Hepatocyte (in vitro differentiated cells): ENCODE measurements around the gene CD81. TPM values are rescaled to one million over a fixed set of nuclear protein-coding genes. Genes with fewer than 3 reads are reported as not detected.

Source experiments
- DNase-seq: peaks from one replicate; pipeline ENCODE4 v3.0.0-alpha.2; 2016; ENCODE audit warnings: low spot score
- H2AFZ ChIP-seq: fragments of 200-600 bp; sonication (generic); 2 replicates; pipeline ENCODE4 v1.6.0; 2016; ENCODE audit warnings: antibody characterized with exemption, mild to moderate bottlenecking
- H3K27ac ChIP-seq: fragments of 200-600 bp; sonication (generic); 2 replicates; pipeline ENCODE4 v1.5.1; 2016; ENCODE audit warnings: mild to moderate bottlenecking
- H3K27me3 ChIP-seq: fragments of 200-600 bp; sonication (generic); 2 replicates; pipeline ENCODE4 v1.6.1; 2016
- H3K36me3 ChIP-seq: fragments of 200-600 bp; sonication (generic); replicated peaks from 2 replicates; pipeline ENCODE4 v1.5.1; 2016; ENCODE audit warnings: low read depth; ENCODE audit not compliant: insufficient read depth
- H3K4me1 ChIP-seq: fragments of 200-600 bp; sonication (generic); 2 replicates; pipeline ENCODE4 v1.5.1; 2016; ENCODE audit warnings: mild to moderate bottlenecking, moderate library complexity; ENCODE audit not compliant: insufficient read depth
- H3K4me2 ChIP-seq: fragments of 200-600 bp; sonication (generic); 2 replicates; pipeline ENCODE4 v1.6.0; 2016
- H3K4me3 ChIP-seq: fragments of 200-600 bp; sonication (generic); 2 replicates; pipeline ENCODE4 v1.5.1; 2016; ENCODE audit warnings: mild to moderate bottlenecking
- H3K79me2 ChIP-seq: fragments of 200-600 bp; sonication (generic); 2 replicates; pipeline ENCODE4 v1.6.0; 2017; ENCODE audit warnings: mild to moderate bottlenecking
- H3K9me2 ChIP-seq: fragments of 200-600 bp; sonication (generic); replicated peaks from 2 replicates; pipeline ENCODE4 v1.6.0; 2017; ENCODE audit warnings: mild to moderate bottlenecking; ENCODE audit not compliant: insufficient read depth
- H3K9me3 ChIP-seq: fragments of 200-600 bp; sonication (generic); 2 replicates; pipeline ENCODE4 v1.5.1; 2016; ENCODE audit warnings: low read depth, mild to moderate bottlenecking
- H4K20me1 ChIP-seq: fragments of 200-600 bp; sonication (generic); 2 replicates; pipeline ENCODE4 v1.6.0; 2016; ENCODE audit warnings: mild to moderate bottlenecking; ENCODE audit not compliant: insufficient read depth, poor library complexity, severe bottlenecking
- CTCF ChIP-seq: fragments of 200-600 bp; sonication (generic); IDR thresholded peaks from 2 replicates; pipeline ENCODE4 v1.5.1; 2016; ENCODE audit warnings: antibody characterized with exemption, mild to moderate bottlenecking; ENCODE audit not compliant: poor library complexity
- EZH2 ChIP-seq: fragments of 200-600 bp; sonication (generic); IDR thresholded peaks from 2 replicates; pipeline ENCODE4 v1.6.1; 2016; ENCODE audit warnings: antibody characterized with exemption, mild to moderate bottlenecking, borderline replicate concordance
- EZH2phosphoT487 ChIP-seq: fragments of 200-600 bp; sonication (generic); IDR thresholded peaks from one replicate; pipeline ENCODE4 v1.6.1; 2018; ENCODE audit warnings: antibody characterized with exemption, mild to moderate bottlenecking, low read depth, moderate library complexity; ENCODE audit not compliant: unreplicated experiment, severe bottlenecking
- WGBS: methylation state at CpG from one replicate; pipeline ENCODE4 v1.1.6; 2016; ENCODE audit warnings: low lambda C conversion rate; ENCODE audit errors: missing lambda C conversion rate; 5-methylcytosine and 5-hydroxymethylcytosine counted together
- polyA plus RNA-seq: library from polyadenylated mRNA; unstranded; fragments of >200 nt; fragmentation: Nextera tagmentation; extraction: Ambion mirVana; gene quantifications from 2 replicates; pipeline ENCODE4 v1.2.1, GENCODE V29; 2016
- total RNA-seq: library from RNA; depleted of rRNA; stranded (reverse); fragments of >200 nt; gene quantifications from 2 replicates; pipeline ENCODE4 v1.2.3, GENCODE V29; 2014

CD81 gene
- total and polyA plus RNA-seq, 2 experiments from 2014 or later = 233 to 472 TPM

GRCh38 chr11:2428322-2428795, 51.2 kb downstream of the CD81 start:
- no peak for TF ChIP-seq EZH2phosphoT487
- no peak for TF ChIP-seq EZH2
- TF ChIP-seq CTCF = peak; percentile 84
- no peak overlapping the region for H2AFZ ChIP-seq
- H4K20me1 ChIP-seq = no peaks in the 10 kb centered on the region
- H3K4me3 ChIP-seq = no peak overlapping the region
- peak; percentile 79 for DNase-seq
- no peaks in the 10 kb centered on the region for H3K36me3 ChIP-seq
- no peaks in the 10 kb centered on the region for H3K9me2 ChIP-seq
- H3K4me2 ChIP-seq = no peak overlapping the region
- H3K4me1 ChIP-seq = no peaks in the 10 kb centered on the region
- no peak overlapping the region for H3K27ac ChIP-seq
- no peaks in the 10 kb centered on the region for H3K27me3 ChIP-seq
- WGBS = 57% methylated on average over 8 of the region's 8 CpGs
- H3K9me3 ChIP-seq = no peaks in the 10 kb centered on the region
- H3K79me2 ChIP-seq = no peaks in the 10 kb centered on the region

DNA sequence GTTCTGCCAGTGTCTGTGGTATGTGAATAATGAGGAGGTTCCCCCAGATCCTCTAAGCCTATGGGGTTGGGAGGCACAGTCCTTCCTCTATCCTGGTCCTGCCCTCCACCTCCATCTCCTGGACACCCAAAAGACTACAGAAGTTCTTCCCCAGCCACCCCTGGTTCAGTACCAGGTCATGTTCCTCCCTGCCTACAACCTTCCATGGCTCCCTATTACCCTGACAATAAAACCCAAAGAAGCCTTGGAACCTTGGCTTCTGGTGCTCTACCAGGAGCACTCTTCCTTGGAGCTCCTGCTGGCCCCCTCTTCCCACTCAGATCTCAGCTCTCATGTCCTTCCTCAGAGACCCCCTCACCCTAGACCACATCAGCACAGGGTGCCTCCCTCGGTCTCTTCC, 54.3 kb downstream of the CD81 start:
- Histone ChIP-seq H3K79me2 (no peaks in the 10 kb centered on the region), H3K9me2 (no peaks in the 10 kb centered on the region), H3K4me1 (no peaks in the 10 kb centered on the region), H2AFZ (no peak overlapping the region), H3K27ac (no peak overlapping the region), H3K36me3 (no peaks in the 10 kb centered on the region), H3K27me3 (no peaks in the 10 kb centered on the region), H4K20me1 (no peaks in the 10 kb centered on the region), H3K4me3 (no peak overlapping the region), H3K4me2 (no peak overlapping the region), H3K9me3 (no peaks in the 10 kb centered on the region)
- WGBS = 74% methylated on average over 1 of the region's 1 CpG
- TF ChIP-seq CTCF = no peak
- TF ChIP-seq EZH2 = no peak
- no peak for TF ChIP-seq EZH2phosphoT487
- no peak for DNase-seq

DNA sequence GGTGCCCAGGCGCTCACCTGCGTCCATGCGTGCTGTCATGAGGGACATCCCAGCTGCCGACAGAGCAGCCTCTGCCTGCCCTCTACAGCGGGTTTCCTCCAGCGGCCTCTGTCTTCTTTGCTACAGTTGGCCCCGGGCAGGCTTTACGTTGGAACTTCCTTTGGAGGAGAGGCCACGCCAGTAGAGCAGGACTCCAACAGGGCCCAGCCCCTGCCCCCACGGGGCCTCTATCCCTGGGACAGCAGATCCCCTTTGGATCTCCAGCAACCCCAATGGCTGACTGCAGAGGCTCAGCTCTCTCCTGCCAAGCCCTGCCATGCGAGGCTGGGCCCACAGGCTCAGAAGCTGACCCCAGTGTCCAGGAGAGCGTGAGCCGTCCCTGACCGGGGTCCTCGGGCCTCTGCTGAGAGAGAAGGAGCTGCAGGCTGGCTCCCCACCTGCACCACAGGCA, 55.1 kb downstream of the CD81 start:
- WGBS = 87% methylated on average over 15 of the region's 15 CpGs
- DNase-seq = no peak
- H4K20me1 ChIP-seq = no peaks in the 10 kb centered on the region
- no peaks in the 10 kb centered on the region for H3K4me1 ChIP-seq
- H3K4me3 ChIP-seq = no peak overlapping the region
- no peak overlapping the region for H3K27ac ChIP-seq
- H3K4me2 ChIP-seq = no peak overlapping the region
- no peak overlapping the region for H2AFZ ChIP-seq
- no peaks in the 10 kb centered on the region for H3K9me2 ChIP-seq
- H3K27me3 ChIP-seq = no peaks in the 10 kb centered on the region
- H3K79me2 ChIP-seq = no peaks in the 10 kb centered on the region
- H3K36me3 ChIP-seq = no peaks in the 10 kb centered on the region
- TF ChIP-seq CTCF (no peak), EZH2phosphoT487 (no peak), EZH2 (no peak)
- H3K9me3 ChIP-seq = no peaks in the 10 kb centered on the region
